GM21786 (cell line): Measurements from ENCODE around the gene IFNGR1.
"Not testable (repeated sequence)": the region's sequence is repeated elsewhere in the genome, so short reads cannot be mapped to it uniquely, and the experiment has no call there.

Source experiments
- ATAC-seq: cut with Tn5 transposase; IDR thresholded peaks from one replicate; pipeline ENCODE4 v1.9.1; 2021; ENCODE audit not compliant: unreplicated experiment

IFNGR1 gene

DNA sequence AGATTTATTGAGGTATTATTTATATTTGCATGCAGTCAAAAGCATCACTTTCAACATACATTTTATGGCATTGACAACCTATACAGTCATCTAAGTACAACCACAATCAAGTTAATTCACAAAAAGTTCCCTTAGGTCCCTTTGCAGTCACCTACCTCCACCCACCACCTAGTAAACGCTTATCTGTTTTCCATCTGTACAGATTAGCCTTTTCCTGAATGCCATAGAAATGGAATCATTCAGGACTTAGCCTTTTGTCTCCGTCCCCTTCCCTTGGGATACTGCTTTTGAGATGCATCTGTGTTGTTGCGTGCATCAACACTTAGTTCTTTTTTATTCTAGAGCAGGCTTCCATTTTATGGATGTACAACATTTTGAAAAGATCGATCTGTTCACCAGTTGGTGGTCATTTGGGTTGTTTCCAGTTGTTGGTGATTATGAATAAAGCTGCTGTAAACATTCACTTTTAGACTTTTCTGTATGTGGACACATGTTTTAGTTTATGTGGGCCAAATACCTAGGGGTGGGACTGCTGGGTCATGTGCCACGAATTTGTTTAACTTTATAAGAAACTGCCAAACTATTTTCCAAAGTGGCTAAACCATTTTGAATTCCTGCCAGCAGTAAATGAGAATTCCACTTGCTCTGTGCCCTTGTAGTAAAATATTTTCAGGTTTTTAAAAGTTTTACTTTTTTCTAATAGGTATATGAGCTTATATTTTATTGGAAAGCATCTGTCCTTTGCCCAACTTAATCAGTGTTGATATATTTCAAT is 17.6 kb upstream of the IFNGR1 start:
- no peak for ATAC-seq

DNA sequence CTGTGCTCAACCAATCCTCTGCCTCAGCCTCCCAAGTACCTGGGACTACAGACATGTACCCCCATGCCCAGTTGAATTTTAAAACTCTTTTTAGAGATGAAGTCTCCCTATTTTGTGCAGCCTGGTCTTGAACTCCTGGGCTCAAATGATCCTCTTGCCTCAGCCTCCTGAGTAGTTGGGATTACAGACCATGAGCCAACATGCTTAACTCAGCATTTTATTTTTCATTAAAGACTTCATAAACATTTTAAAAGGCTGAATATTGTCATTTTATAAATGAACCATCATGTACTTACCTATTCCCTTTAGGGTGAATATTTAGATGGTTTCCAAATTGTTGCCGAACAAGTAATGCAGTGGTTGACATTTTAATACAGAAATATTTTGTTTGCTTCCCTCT is 16.5 kb upstream of the IFNGR1 start:
- ATAC-seq: no peak

DNA sequence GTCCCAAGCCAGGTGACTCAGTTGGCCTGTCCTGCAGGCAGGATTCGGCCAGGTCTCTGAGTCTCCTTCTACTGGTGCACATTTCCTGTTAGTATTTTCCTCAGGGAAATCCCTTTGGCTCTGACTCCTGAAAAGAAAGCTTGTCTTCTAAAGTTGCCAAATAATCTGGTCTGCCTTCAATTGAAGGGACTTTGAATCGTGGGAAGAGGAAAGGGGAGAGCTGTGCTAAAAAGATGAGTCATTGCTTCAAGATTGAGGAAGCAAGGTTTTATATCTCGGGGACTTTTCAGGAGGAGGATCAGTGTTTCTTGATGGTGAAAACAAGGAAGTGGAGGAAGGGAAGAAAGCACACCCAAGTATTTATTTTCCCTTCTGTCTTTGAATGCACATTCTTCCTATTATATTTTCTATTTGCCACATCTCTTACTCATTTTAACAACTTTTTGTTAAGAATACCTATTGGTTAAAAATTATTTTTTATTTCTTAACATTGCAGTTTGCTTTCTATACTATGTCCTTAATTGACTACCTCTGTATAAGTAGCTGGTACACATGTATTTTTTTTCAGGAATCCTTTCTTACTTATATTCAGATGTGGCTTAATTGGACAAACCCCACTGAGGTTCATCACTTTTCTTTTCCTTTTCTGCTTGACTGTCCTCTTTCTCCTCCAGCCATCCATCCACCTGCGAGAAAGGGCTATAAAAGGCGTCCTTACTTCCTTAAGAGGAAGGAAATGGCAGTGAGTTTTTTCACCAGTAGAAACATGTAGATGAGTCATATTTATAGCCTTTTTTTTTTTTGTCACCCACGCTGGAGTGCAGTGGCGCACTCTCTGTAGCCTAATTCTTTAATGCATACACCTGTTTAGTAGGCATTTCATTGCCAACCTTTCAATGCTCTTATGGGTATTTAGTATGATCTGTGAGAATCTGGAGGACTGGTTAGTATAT is 15.0 kb upstream of the IFNGR1 start:
- ATAC-seq: peak; percentile 74

DNA sequence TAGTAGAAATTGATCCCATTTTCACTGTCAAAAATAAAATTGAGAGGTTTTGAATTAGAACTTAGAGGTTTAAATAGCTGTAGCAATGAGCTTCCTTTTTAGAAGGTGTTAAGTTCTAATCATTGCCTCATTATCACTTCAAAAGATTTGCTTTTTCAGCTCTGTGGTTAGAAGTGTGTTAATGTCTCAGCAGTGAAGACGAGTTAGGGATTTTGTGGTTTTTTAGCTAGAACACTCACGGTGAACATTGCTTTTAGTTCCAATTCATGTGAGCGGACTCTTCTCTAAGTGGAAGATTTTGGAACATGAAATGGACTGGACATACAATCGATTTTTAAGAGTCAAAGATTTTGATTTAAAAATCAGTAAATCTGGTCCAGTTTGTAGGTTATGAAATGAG is 12.7 kb upstream of the IFNGR1 start:
- ATAC-seq: no peak

DNA sequence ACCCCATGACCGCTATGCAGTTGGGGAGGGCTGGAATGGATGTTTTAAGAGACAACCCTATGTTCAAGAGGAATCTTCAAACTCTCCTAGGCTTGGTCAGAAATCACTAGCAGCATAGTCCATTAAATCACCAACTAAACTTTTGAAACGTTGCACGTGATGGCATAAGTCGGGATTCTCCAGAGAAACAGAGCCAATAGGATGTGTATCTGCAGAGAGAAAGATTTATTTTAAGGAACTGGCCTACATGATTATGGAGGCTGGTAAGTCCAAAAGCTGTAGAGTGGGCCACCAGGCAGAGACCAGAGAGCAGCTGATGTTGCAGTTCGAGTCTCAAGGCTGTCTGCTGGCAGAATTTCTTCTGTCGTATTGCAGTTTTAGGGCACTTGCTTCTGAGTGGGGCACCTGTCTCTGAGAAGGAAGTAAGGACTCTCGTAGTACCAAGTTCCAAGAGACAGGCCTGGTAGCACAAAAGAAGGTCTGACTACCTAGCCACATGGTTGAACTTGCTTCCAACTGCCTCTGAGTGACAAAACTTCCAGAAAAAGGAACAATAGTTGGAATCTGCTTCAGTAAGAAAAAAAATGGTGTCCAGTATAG is 11.9 kb upstream of the IFNGR1 start:
- no peak for ATAC-seq

DNA sequence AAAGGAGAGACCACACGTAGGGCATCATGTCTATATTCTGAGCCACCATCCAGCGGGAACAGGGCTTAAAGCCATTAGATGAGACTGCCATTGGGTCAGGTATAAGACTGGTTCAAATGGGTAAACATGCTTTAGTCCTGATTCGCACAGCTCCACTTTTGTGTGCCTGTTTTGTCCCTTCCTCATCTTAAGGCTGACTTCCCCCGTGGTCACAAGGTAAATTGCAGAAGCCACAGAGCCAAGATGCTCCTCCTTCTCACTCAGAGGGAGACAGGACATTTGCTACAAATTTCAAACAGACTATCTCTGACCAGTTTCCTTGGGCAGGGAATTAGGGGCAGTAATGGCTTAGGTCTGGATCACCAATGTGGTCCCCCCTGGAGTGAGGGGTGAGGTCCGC is 11.4 kb upstream of the IFNGR1 start:
- no peak for ATAC-seq

DNA sequence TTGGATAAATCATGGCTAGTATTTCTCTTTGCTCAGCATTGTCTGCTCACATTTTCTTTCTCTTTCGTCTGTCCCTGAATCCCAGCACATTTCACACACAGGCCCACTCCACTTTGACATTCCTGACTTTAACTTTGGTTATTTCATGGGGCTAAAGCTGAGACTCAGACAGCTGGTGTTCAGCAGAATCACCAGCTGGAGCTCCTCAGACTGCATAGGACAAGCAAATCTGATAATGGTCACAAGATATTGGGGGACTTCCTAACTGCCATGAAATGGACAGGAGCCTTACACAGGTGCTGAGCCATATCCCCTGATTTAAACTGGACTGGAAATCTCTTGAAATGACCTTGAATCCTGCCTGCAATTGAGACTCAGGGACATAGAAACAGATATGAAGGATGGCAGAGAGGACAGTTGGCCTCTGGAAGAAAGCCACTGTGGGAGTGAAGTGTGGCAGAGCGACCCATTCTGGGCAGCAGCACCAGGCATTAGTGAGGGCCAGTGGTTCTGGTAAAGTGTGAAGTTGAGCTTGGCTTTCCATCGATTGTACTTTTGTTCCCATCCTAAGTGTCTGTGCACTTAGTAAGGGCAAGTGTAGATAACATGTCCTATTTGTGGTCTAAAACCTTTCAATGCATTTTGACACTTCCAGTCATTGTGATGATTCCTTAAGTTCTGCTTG is 10.0 kb upstream of the IFNGR1 start:
- ATAC-seq: no peak

DNA sequence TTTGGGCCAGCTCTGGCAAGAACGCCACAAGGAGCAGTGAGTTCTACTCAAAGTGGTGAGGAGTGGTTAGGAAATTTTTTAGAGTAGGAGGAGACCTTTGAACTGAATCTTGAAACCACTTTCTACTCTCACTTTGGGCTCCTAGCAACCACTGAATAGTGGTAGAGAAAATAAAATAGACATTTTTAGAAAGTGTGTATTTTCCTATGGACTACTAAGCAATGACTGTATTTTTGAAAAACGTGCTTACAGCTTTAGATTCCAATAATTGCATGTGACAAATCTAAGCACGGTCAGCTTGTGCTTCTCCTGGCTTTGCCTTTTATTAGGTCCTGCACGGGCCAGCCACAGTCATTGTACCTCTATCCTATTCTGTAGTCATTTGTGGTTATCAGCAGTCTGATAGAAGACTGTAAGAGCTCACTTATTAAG is 8.7 kb upstream of the IFNGR1 start:
- peak; percentile 55 for ATAC-seq

DNA sequence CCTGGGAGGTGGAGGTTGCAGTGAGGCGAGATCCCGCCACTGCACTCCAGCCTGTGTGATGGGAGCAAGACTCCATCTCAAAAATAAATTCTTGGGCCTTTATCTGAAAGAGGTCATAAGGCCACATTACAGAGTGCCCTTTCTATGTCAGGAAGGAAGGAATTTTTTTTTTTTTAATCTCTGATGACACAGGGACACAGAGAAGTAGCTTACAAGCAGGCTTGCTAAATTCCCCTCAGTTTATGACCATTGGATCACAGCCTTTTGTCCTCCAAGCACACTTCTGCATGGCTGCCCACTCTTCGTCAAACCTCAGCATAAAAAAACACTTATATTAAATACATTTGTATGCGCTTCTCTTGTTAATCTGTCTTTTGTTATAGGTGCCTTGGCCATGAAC is 7.5 kb upstream of the IFNGR1 start:
- no peak for ATAC-seq

DNA sequence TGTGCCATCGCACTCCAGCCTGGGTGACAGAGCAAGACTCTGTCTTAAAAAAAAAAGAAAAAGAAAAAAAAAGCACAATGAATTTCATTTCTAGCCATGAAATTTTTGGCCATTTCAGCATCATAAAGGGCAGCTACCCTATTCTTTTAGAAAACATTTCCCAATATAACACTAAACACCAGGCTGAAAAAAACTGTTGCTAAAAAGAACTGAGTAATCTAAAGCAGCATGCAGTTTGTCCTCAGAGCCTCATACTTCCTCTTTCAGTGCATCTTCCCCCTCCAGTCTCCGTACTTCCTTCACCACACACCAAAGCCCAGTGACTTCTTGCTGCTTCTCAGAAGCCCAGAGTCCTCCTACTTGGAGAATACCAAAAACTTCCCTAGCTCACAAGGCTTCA is 5.6 kb upstream of the IFNGR1 start:
- peak; percentile 49 for ATAC-seq

DNA sequence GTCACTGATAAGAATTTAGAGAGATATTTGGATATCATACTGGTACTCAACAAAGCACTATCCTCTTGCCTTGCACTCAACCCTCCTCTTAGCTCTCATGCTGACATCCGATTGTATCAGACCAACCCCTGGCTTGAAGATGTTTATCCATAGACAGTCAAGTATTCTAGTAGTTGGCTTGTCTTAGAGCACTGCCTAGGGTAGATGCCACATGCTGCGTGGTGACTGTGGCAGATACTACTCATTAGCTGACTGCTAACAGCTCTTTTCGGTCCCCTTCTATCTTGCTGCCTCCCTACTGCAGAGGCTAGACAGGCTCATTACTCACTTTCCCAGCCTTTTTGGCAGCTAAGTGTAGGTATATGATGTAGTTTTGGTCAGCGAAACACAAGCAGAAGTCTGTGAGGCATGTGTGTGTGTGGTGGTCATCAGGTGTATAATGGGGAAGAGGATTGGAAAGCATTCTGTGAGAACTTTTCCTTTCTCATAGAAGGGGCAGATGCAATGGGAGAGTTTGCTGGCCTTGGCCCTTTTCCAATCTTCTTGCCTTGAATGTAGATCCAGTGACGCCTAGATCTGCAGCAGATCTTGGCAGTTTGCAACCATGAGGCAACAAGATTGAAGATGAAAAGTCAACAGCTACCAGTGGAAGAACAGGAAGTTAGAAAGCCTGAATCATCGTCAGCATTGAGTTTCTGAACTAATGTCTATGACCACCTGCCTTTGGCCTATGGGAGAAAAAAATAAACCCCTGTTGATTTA is 4.4 kb upstream of the IFNGR1 start:
- no peak for ATAC-seq

DNA sequence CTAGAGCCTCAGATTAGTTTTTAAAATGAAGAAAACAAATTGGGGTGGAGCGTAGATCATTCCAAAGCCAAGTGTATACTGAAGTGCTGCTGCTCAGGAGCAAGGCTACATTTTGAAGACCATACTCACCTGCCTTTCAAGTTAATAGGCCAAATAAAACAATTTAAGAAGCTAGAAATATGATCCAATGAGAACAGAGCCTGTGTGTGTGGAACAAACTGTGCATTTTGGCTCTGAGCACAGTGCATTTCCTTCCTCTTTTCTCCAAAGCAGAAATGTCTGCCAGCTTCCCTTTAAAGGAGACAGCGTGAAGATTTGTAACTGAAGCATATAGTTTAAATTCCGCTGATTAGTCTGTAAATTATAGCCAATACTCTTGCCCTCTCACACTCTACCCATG is 3.2 kb upstream of the IFNGR1 start:
- ATAC-seq: no peak

DNA sequence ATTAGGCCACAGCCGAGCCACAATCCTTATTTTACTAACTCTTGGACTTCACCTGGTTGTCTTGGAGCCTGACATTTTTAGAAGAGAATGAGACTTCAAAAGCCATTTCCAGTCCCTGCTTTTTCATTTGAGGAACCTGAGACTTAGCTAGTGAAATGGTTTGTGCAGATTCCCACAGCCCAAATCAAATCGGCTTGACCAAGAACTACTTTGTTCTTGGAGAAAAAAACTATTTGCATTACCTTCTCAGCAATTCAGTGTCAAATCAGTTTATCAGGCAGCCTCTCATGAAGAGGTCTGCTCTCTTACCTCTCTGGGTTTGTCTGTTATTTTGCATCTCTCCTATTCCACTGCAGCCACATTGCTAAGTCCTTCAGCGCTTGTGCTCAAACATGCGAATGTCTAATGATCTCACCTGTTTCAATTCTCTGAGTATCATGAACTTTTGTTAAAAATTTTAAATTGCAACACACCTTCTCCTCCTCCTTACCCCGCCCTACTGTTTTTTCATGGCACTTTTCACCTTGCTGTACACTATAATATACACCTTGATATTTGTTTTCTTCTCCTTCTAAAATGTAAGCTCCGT is 573 bp upstream of the IFNGR1 start:
- ATAC-seq: peak; percentile 4

DNA sequence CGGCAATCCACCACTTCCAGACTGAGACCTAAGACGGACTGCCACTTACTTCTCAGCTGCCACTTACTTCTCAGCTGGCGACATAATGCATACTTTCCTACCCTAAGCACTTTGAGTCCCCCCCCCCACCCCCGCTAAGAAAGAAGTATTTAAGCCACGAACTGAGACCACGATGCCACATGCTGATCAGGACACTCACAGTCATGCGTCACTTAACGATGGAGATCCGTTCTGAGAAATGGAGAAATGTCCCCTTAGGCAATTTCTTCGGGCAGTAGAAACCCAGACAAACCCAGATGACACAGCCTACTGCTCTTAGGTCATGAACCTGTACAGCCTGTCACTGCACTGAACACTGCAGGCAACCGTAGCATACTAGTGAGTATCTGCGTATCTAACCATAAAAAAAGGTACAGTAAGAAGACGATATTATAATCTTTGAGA is 690 bp downstream of the IFNGR1 start:
- ATAC-seq: peak; percentile 31

DNA sequence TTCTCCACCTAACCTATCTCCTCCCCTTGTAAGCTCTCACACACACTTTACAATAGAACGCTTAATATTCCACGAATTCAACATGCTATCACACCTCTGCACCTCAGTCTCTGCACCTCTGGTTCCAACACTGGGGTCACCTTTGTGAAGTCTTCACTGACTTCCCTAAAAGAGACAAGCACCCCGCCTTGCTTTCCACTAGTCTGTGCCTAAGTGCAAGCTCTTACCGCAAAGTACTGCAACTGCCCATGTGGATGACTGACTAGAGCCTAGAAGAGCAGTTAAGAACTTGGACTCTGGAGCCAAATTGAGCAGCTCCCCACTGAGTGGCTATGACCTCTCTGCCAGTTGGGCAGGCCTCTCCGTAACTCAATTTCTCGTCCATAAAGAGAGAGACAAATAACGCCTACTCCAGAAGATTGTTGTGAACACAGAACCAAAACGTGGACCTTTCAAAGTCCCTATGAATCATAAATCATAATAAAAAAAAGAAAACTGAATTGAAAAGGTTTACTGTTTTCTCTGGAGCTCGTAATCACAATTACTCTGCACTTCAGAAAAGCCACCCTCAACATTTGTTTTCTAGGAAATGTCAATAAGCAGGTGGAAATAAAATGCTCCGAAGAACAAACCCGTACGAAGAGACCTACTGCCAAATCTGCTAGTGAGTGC is 1.2 kb downstream of the IFNGR1 start:
- ATAC-seq: no peak

DNA sequence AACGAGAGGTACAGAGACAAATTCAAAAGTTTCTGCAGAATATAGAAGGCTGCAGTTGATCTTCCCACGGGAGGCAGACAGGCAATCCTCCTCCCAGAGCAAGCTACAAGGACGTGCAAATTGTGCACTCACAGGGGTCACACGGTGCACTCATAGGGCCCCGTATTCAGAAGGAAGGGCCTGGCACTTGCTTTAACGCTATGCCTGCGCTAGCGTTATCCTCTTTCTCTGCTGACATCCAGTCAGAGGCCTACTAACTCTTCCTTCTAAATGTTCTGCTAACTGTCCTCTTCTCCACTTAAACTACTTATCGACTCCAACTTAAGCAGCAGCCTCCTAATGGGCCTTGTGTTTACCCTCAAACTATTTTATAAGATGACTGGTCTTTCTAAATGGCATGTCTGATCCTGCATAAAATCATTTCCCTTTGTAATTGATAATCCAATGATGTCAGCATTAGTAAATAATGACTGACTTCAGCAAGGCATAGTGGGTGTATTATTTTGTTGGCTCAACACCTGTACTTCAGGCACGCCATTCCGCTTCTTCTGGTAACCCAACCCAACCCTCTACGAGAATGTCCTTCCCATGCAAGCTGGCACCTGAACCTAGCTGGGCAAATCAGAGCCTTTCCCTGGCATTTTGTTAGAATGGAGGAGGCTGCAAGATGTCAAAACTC is 2.2 kb downstream of the IFNGR1 start:
- ATAC-seq: no peak

DNA sequence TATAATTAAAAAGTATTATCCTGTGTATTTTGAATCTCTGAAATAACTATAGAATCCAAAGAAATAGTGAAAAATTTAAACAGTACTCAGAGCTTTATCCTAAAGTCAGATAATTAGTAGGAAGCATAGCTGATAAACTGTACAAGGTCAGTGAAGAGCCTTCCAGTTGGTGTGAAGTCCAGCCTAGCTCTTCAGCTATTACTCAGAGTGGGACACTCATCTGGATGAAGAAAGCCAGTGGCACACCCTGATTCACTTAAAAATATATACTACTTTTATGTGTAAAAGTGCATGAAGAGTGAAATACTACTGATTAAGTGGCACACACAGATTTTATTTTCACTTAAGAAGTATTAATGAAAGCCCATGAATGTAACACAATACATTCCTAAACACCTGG is 3.1 kb downstream of the IFNGR1 start:
- no peak for ATAC-seq

DNA sequence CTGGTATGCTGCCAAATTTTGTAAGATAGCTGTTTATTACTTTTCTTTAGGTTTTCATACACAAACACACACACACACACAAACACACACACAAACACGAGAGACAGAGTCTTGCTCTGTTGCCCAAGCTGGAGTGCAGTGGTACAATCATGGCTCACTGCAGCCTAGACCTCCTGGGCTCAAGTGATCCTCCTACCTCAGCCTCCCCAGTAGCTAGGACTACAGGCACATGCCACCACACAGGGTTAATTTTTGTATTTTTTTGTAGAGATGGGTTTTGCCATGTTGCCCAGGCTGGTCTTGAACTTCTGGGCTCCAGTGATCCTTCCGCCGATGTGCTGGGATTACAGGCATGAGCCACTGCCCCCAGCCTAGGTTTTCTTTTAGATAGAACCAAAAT is 3.6 kb downstream of the IFNGR1 start:
- ATAC-seq: not testable (repeated sequence)

DNA sequence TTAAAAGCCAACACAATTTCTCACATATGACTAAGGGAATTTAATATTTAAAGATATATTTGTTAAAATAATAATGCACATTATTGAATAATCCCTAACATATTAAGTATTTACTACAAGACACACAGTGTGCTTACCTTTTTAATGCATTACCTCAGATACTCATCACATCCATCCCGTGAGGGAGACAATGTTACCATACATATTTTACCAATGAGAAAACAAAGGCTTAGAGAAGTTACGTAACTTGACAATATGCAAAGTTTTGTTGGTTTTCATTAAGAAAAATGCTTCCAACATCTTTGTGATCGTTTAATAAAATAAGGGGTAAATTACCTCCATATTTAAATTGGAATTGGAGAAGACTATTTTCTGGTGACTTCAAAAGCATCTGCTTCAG is 4.3 kb downstream of the IFNGR1 start:
- ATAC-seq: no peak
